ENCODE measurements around the gene RYR2. TPM values are rescaled to one million over a fixed set of nuclear protein-coding genes. Genes with fewer than 3 reads are reported as not detected.

RYR2 gene
- total and polyA plus RNA-seq, 2 of the 8 experiments (the other 6 are each of a cell fraction or from before 2014, with no cell fraction given), result 1.3 to 4.4 TPM

GRCh38 chr1:237318748-237319147 lies 276.8 kb downstream of the RYR2 start:
- CTCF ChIA-PET (ENCODE audit: partially characterized antibody), result no interaction called here
- H3K79me2 ChIP-seq (ENCODE audit: control insufficient read depth in 1 of 2, insufficient read depth in 2 of 2, low read length in 2 of 2), result no peaks in the 10 kb centered on the region
- WGBS, 2 experiments (ENCODE audit: extremely low coverage in 1 of 2, insufficient coverage in 1 of 2, insufficient read length in 1 of 2, insufficient replicate concordance in 2 of 2, low coverage in 1 of 2, low lambda C conversion rate in 2 of 2, missing lambda C conversion rate in 1 of 2), result 89% methylated on average over 3 of the region's 3 CpGs; no CpG with 5 or more reads in 1 of the 2 experiments
- no peak for TF ChIP-seq TAF1 (IDR thresholded peaks at IDR 0.05; ENCODE audit: low read depth, low read length)
- no peak for TF ChIP-seq SP1 (IDR thresholded peaks at IDR 0.05; ENCODE audit: low read depth, low read length)
- no peak for TF ChIP-seq CBX8 (IDR thresholded peaks at IDR 0.05; ENCODE audit: borderline replicate concordance, low read depth, low read length)
- no peak for TF ChIP-seq YY1 (IDR thresholded peaks at IDR 0.05; ENCODE audit: low read depth, low read length)
- TF ChIP-seq SRF (IDR thresholded peaks at IDR 0.05; ENCODE audit: low read depth, low read length), result no peak
- no peak for TF ChIP-seq ZNF274 (IDR thresholded peaks at IDR 0.05; ENCODE audit: borderline replicate concordance, extremely low read depth, low read length)
- no peak for TF ChIP-seq RNF2 (IDR thresholded peaks at IDR 0.05; ENCODE audit: borderline replicate concordance, low read depth, low read length, missing control alignments, poor library complexity, severe bottlenecking)
- TF ChIP-seq SP4 (IDR thresholded peaks at IDR 0.05; ENCODE audit: low read length), result no peak
- TF ChIP-seq KDM4A (IDR thresholded peaks at IDR 0.05; ENCODE audit: low read depth, low read length, severe bottlenecking), result no peak
- no peak for TF ChIP-seq GABPA (IDR thresholded peaks at IDR 0.05; ENCODE audit: borderline replicate concordance, insufficient read depth, low read length)
- TF ChIP-seq POU5F1 (IDR thresholded peaks at IDR 0.05; ENCODE audit: low read depth, low read length), result no peak
- no peak for TF ChIP-seq ASH2L (IDR thresholded peaks at IDR 0.05; ENCODE audit: low read length)
- no peak for TF ChIP-seq CHD2 (IDR thresholded peaks at IDR 0.05; ENCODE audit: low read length)
- TF ChIP-seq, protein P1, sequence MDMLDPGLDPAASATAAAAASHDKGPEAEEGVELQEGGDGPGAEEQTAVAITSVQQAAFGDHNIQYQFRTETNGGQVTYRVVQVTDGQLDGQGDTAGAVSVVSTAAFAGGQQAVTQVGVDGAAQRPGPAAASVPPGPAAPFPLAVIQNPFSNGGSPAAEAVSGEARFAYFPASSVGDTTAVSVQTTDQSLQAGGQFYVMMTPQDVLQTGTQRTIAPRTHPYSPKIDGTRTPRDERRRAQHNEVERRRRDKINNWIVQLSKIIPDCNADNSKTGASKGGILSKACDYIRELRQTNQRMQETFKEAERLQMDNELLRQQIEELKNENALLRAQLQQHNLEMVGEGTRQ (IDR thresholded peaks at IDR 0.05; ENCODE audit: low read length), result no peak

More at GRCh38 chr1:237318748-237319147, 276.8 kb downstream of the RYR2 start:
- no peaks in the 10 kb centered on the region for H3K23me2 ChIP-seq (ENCODE audit: low read depth, low read length)
- no peak overlapping the region for H2AFZ ChIP-seq (ENCODE audit: low read length)
- no peak overlapping the region for H2AK5ac ChIP-seq (ENCODE audit: low read depth, low read length)
- no peak overlapping the region for H3K4me2 ChIP-seq (ENCODE audit: insufficient read depth in 1 of 2, low read depth in 2 of 2, low read length in 2 of 2)
- H3K23ac ChIP-seq (ENCODE audit: insufficient read length), result no peak overlapping the region
- no peak overlapping the region for H4K5ac ChIP-seq (ENCODE audit: insufficient read length, low read depth, low read length)
- no peak overlapping the region for H2BK15ac ChIP-seq (ENCODE audit: low read length)
- H4K91ac ChIP-seq (replicated peaks; ENCODE audit: insufficient read length, low read length), result no peak overlapping the region
- H2BK20ac ChIP-seq (ENCODE audit: low read length), result no peak overlapping the region
- no peak overlapping the region for H3K4ac ChIP-seq (replicated peaks; ENCODE audit: insufficient read length, low read depth, low read length)
- H3K79me1 ChIP-seq (ENCODE audit: low read depth, low read length), result no peaks in the 10 kb centered on the region; the same call in 1 of the 2 replicates
- no peaks in the 10 kb centered on the region for H4K20me1 ChIP-seq (replicated peaks in 1 of 2; ENCODE audit: control insufficient read depth in 1 of 2, insufficient read depth in 2 of 2, low read length in 2 of 2)
- DNase-seq (ENCODE audit: low read depth in 1 of 2, low spot score in 2 of 2) (no peak), FAIRE-seq (no peak)
- H2BK5ac ChIP-seq (ENCODE audit: low read depth, low read length), result no peak overlapping the region
- peaks cover 0 to 4% (median 0%) of the 10 kb centered on the region in 4 experiments; a peak in 1 of 7 replicates for H3K4me1 ChIP-seq (replicated peaks in 1 of 4; ENCODE audit: control insufficient read depth in 3 of 4, insufficient read depth in 4 of 4, low read length in 3 of 4)
- no peak overlapping the region for H3K4me3 ChIP-seq (ENCODE audit: extremely low read depth in 1 of 4, insufficient read depth in 2 of 4, low read depth in 3 of 4, low read length in 4 of 4)
- H3K27ac ChIP-seq (ENCODE audit: low read depth, low read length), result no peak overlapping the region
- H3K18ac ChIP-seq (ENCODE audit: extremely low read depth, low read length), result no peak overlapping the region
- POLR2A ChIA-PET (ENCODE audit: partially characterized antibody), result no interaction called here
- no peaks in the 10 kb centered on the region for H3K36me3 ChIP-seq (ENCODE audit: control insufficient read depth in 2 of 4, insufficient read depth in 4 of 4, low read length in 3 of 4)
- H3K14ac ChIP-seq (ENCODE audit: insufficient read length), result no peak overlapping the region
- no peak overlapping the region for H3K56ac ChIP-seq (replicated peaks; ENCODE audit: insufficient read length, low read depth, low read length)
- H4K8ac ChIP-seq (ENCODE audit: extremely low read depth, insufficient read depth, low read length), result no peak overlapping the region
- H3K9ac ChIP-seq (replicated peaks in 1 of 4; ENCODE audit: extremely low read depth in 1 of 4, low read depth in 3 of 4, low read length in 3 of 4), result no peak overlapping the region
- no peaks in the 10 kb centered on the region for H3K9me3 ChIP-seq (ENCODE audit: insufficient read depth in 2 of 2, low read depth in 1 of 2, low read length in 1 of 2)
- no peak overlapping the region for H2BK120ac ChIP-seq (replicated peaks; ENCODE audit: low read depth, low read length)
- no peaks in the 10 kb centered on the region for H3K27me3 ChIP-seq (replicated peaks in 1 of 4; ENCODE audit: control insufficient read depth in 3 of 4, extremely low read depth in 1 of 4, insufficient read depth in 3 of 4, low read length in 3 of 4)
- H2BK12ac ChIP-seq (ENCODE audit: low read depth, low read length), result no peak overlapping the region
